Heart left ventricle (tissue), 13 donors: ENCODE measurements around the gene STIP1.

ENCODE experiments used
- POLR2A ChIP-seq, 2 donors: fragments of 450-650 bp; IDR thresholded peaks; one replicate each; pipeline ENCODE4 v1.6.1; 2017; ENCODE audit warnings: antibody characterized with exemption in 2 of 2, mild to moderate bottlenecking in 2 of 2, moderate library complexity in 2 of 2
- TF ChIP-seq, protein P1 (sequence below), 12 donors: fragments of 200-600 bp; sonication (generic) in 4 of 12; IDR thresholded peaks; one replicate each; pipeline versions ENCODE4 v1.5.0 to v1.8.0; 2018 to 2022; ENCODE audit warnings: antibody characterized with exemption in 12 of 12, mild to moderate bottlenecking in 5 of 12
- donor health status: ischemic (EF 13 %, LVEDD 7.1; RV severe dilation, severe dysfunction).
- donor health status: DM: no; HTN: yes; CAD: no.
- donor health status: DM: no; HTN: no; CAD: no.
- donor health status: ischemic (EF 25% LVEDD 6.9; RV normal size, moderate dysfunction).
- donor health status: ischemic (EF 25% LVEDD 5.7; RV mildly dilated, moderate dysfunction).
- donor health status: ischemic (EF 35%, LVEDD 5.7; RV mildly dilated, moderate dysfunction).
- donor health status: nonischemic (EF 11% LVEDD 7.7; RV severe dilation, severe dysfunction).
- donor health status: DM: yes; HTN: yes; CAD: no.
- donor health status: PGD.
- donor health status: ischemic (EF 29% LVEDD 5.4; RV normal size, mild dysfunction).
- donor health status: nonischemic (EF 23%, LVEDD 6.1; RV moderate dilation, normal function).

DNA sequence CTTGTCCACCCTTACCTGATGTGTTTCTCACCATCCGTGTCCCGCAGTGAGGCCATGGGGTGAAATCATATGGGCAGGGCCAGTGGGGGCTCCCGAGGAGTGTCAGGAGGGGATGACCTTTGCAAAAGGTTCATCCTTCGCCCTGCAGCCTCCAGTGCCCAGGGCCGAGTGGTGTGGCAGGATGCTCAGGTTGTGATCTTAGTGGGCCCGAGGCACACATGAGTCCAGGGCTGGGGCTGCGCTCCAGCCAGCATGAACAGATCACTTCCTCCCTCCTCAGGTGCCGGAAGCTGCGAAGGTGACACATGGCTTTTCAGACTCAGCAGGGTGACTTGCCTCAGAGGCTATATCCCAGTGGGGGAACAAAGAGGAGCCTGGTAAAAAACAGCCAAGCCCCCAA, 52.1 kb downstream of the STIP1 start:
- TF ChIP-seq, protein P1, sequence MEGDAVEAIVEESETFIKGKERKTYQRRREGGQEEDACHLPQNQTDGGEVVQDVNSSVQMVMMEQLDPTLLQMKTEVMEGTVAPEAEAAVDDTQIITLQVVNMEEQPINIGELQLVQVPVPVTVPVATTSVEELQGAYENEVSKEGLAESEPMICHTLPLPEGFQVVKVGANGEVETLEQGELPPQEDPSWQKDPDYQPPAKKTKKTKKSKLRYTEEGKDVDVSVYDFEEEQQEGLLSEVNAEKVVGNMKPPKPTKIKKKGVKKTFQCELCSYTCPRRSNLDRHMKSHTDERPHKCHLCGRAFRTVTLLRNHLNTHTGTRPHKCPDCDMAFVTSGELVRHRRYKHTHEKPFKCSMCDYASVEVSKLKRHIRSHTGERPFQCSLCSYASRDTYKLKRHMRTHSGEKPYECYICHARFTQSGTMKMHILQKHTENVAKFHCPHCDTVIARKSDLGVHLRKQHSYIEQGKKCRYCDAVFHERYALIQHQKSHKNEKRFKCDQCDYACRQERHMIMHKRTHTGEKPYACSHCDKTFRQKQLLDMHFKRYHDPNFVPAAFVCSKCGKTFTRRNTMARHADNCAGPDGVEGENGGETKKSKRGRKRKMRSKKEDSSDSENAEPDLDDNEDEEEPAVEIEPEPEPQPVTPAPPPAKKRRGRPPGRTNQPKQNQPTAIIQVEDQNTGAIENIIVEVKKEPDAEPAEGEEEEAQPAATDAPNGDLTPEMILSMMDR (IDR thresholded peaks at IDR 0.05): no peak
- TF ChIP-seq POLR2A (IDR thresholded peaks at IDR 0.05): no peak
